Type B pancreatic cell (in vitro differentiated cells): ENCODE data around the gene PRDX6. TPM values are rescaled to one million over a fixed set of nuclear protein-coding genes. Genes with fewer than 3 reads are reported as not detected.

Experiments used
- DNase-seq: peaks from one replicate; pipeline ENCODE4 v3.0.0; 2021; ENCODE audit warnings: mixed read lengths; ENCODE audit not compliant: unreplicated experiment; ENCODE audit errors: extremely low spot score
- H3K27ac Mint-ChIP-seq: 2 replicates; pipeline ENCODE4 v1.8.0; 2021; ENCODE audit warnings: mild to moderate bottlenecking, mixed read lengths
- H3K27me3 Mint-ChIP-seq: 2 replicates; pipeline ENCODE4 v1.8.0; 2021; ENCODE audit warnings: mixed read lengths
- H3K36me3 Mint-ChIP-seq: 2 replicates; pipeline ENCODE4 v1.8.0; 2021; ENCODE audit warnings: mixed read lengths
- H3K4me1 Mint-ChIP-seq: one replicate; pipeline ENCODE4 v1.8.0; 2021; ENCODE audit warnings: mixed read lengths; ENCODE audit not compliant: unreplicated experiment
- H3K4me3 Mint-ChIP-seq: 2 replicates; pipeline ENCODE4 v1.8.0; 2021; ENCODE audit warnings: mild to moderate bottlenecking, mixed read lengths
- H3K9me3 Mint-ChIP-seq: 2 replicates; pipeline ENCODE4 v1.8.0; 2021; ENCODE audit warnings: mixed read lengths
- total RNA-seq: library from RNA; stranded (reverse); gene quantifications from 2 replicates; pipeline ENCODE4 v1.2.1, GENCODE V29; 2021; ENCODE audit warnings: low replicate concordance
- TF ChIP-seq, protein P1 (sequence below): fragments of 200-600 bp; sonication (generic); conservative IDR thresholded peaks from 2 replicates; pipeline ENCODE4 v1.5.0; 2021; ENCODE audit warnings: antibody characterized with exemption, mild to moderate bottlenecking

The PRDX6 gene
- total RNA-seq, 1 donor from 2014 or later: 333 TPM

DNA sequence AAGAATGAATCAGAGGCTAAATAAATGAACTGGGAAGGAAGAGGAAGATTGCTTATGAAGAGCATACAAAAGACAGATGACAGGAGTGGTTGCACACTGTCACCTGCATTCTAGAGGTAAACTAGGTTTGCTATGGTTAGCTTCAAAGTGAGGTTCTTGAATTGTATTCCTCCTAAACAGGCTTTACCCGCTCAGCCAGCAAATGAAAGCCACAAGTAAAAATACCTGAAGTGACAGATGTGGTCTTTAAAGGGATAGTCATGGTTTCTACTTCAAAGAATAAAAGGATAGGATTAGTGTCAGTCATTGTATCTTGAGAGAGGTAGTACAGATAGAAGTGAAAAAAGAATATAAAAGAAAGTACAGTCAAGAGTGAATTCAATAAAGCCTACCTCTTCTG, 32.4 kb upstream of the PRDX6 start:
- H3K36me3 Mint-ChIP-seq: peaks cover 15% of the 10 kb centered on the region
- no peak for DNase-seq
- H3K27me3 Mint-ChIP-seq: no peaks in the 10 kb centered on the region
- H3K4me1 Mint-ChIP-seq: no peaks in the 10 kb centered on the region
- H3K4me3 Mint-ChIP-seq: peak overlapping the region; percentile 72
- peaks cover 8% of the 10 kb centered on the region for H3K9me3 Mint-ChIP-seq
- TF ChIP-seq, protein P1, sequence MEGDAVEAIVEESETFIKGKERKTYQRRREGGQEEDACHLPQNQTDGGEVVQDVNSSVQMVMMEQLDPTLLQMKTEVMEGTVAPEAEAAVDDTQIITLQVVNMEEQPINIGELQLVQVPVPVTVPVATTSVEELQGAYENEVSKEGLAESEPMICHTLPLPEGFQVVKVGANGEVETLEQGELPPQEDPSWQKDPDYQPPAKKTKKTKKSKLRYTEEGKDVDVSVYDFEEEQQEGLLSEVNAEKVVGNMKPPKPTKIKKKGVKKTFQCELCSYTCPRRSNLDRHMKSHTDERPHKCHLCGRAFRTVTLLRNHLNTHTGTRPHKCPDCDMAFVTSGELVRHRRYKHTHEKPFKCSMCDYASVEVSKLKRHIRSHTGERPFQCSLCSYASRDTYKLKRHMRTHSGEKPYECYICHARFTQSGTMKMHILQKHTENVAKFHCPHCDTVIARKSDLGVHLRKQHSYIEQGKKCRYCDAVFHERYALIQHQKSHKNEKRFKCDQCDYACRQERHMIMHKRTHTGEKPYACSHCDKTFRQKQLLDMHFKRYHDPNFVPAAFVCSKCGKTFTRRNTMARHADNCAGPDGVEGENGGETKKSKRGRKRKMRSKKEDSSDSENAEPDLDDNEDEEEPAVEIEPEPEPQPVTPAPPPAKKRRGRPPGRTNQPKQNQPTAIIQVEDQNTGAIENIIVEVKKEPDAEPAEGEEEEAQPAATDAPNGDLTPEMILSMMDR: no peak
- peak overlapping the region; percentile 91 for H3K27ac Mint-ChIP-seq

- peak overlapping the region; percentile 91 for H3K27ac Mint-ChIP-seq
- no peaks in the 10 kb centered on the region for H3K27me3 Mint-ChIP-seq
- TF ChIP-seq, protein P1: no peak
- H3K36me3 Mint-ChIP-seq: peaks cover 15% of the 10 kb centered on the region
- peaks cover 8% of the 10 kb centered on the region for H3K9me3 Mint-ChIP-seq
- no peaks in the 10 kb centered on the region for H3K4me1 Mint-ChIP-seq
- peak overlapping the region; percentile 72 for H3K4me3 Mint-ChIP-seq
- no peak for DNase-seq
Measured at GRCh38 chr1:173445164-173445563, 32.0 kb upstream of the PRDX6 start.

DNA sequence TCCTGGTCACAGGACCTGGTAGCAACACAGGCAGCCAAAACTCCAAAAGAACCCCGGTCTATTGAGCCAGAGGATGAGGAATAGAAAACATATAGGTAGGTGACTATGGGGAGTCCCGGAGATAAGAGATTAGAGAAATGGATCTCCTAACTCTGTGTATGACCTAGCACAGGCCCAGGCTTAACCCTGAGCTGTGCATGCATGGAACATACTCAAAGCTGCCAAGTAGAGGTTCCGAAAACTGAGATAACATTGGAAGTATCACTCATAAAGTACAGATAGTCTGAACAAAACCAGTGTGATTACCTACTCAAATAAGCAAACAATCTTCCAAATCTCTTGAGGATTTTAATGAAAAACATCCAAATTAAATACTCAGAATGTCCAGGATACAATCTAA, 31.5 kb upstream of the PRDX6 start:
- H3K27me3 Mint-ChIP-seq: no peaks in the 10 kb centered on the region
- H3K4me3 Mint-ChIP-seq: no peak overlapping the region
- H3K27ac Mint-ChIP-seq: peak overlapping the region; percentile 91
- TF ChIP-seq, protein P1: no peak
- DNase-seq: no peak
- peaks cover 15% of the 10 kb centered on the region for H3K36me3 Mint-ChIP-seq
- no peaks in the 10 kb centered on the region for H3K4me1 Mint-ChIP-seq
- H3K9me3 Mint-ChIP-seq: peaks cover 8% of the 10 kb centered on the region

DNA sequence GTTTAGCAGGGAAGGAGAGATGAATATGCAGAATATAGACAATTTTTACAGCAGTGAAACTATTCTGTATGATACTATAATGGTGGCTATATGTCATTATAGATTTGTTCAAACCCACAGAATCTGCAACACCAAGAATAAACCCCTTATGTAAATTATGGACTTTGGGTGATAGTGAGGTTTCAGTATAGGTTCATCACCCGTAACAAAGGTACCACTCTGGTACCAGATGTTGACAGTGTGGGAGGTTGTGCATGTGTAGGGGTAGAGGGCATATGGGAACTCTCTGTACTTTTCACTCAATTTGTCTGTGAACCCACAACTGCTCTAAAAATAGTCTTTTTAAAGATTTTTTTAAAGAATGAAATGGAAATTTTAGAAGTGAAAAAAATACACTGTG, 29.9 kb upstream of the PRDX6 start:
- Mint-ChIP-seq H3K27me3 (no peaks in the 10 kb centered on the region), H3K36me3 (peaks cover 15% of the 10 kb centered on the region), H3K4me3 (no peak overlapping the region), H3K27ac (peak overlapping the region; percentile 0), H3K9me3 (peaks cover 8% of the 10 kb centered on the region), H3K4me1 (no peaks in the 10 kb centered on the region)
- TF ChIP-seq, protein P1: no peak
- DNase-seq: no peak

DNA sequence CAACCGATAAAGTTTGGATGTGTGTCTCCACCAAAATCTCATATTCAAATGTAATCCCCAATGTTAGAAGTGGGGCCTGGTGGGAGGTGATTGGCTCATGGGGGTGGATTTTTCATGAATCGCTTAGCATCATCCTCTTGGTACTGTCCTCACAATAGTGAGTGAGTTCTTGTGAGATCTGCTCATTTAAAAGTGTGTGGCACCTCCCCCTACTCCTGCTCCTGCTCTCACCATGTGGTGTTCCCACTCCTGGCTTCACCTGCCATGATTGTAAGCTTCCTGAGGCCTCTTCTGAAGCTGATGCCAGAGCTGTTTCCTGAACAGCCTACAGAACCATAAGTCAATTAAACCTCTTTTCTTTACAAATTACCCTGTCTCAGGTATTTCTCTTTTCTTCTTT, 28.2 kb upstream of the PRDX6 start:
- Mint-ChIP-seq H3K27ac (no peak overlapping the region), H3K4me3 (no peak overlapping the region), H3K9me3 (peaks cover 5% of the 10 kb centered on the region), H3K36me3 (peaks cover 15% of the 10 kb centered on the region), H3K4me1 (no peaks in the 10 kb centered on the region), H3K27me3 (no peaks in the 10 kb centered on the region)
- no peak for DNase-seq
- TF ChIP-seq, protein P1: no peak

GRCh38 chr1:173451981-173452380, 25.2 kb upstream of the PRDX6 start:
- Mint-ChIP-seq H3K4me1 (no peaks in the 10 kb centered on the region), H3K9me3 (peaks cover under 1% of the 10 kb centered on the region), H3K4me3 (no peak overlapping the region), H3K36me3 (peaks cover 11% of the 10 kb centered on the region), H3K27ac (no peak overlapping the region), H3K27me3 (no peaks in the 10 kb centered on the region)
- TF ChIP-seq, protein P1: no peak
- DNase-seq: no peak
